Ammon's horn (tissue), 1 donor: Measurements from ENCODE around the gene ITGA8.
"Not testable (repeated sequence)": the region's sequence is repeated elsewhere in the genome, so short reads cannot be mapped to it uniquely, and the experiment has no call there.

ENCODE experiments used
- DNase-seq: peaks from one replicate; pipeline ENCODE4 v3.0.0-alpha.2; 2016; ENCODE audit warnings: low spot score

The ITGA8 gene

GRCh38 chr10:15681076-15681475 is 38.6 kb downstream of the ITGA8 start:
- no peak for DNase-seq

DNA sequence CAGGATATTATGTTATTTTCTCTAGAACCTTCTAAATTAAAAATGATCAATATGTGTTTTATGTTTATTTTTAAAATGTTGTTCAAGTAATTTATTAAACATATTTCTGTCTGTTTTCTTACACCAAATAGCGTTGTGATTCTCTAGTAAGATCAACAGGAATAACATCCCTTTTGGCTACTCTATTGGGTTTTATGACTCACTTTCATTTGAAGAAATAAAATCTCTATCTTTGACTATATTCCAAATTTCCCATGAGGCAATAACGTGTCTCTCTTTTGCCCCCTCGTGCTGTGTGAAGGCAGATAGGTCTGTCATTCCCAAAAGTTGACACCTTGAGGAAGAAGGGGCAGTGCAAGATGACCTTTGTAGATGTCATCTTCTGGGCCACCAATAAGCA is 40.9 kb downstream of the ITGA8 start:
- DNase-seq = no peak

GRCh38 chr10:15672469-15672868 is 47.3 kb downstream of the ITGA8 start:
- DNase-seq = no peak

- DNase-seq = no peak
Measured at GRCh38 chr10:15670880-15671279, 48.8 kb downstream of the ITGA8 start.

- peak; percentile 46 for DNase-seq
Measured at GRCh38 chr10:15661574-15661973, 58.1 kb downstream of the ITGA8 start.

DNA sequence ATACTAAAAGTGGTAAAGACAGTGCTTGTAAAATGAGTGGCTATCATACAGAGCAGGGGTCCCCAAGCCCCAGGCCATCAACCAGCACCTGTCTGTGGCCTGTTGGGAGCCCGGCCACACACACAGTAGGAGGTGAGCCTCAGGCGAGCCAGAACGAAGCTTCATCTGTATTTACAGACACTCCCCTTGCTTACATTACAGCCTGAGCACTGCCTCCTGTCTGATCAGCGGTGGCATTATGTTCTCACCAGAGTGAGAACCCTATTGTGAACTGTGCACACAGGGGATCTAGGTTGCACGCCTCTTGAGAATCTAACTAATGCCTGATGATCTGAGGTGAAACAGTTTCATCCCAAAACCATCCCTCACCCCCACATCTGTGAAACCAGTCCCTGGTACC is 58.7 kb downstream of the ITGA8 start:
- no peak for DNase-seq

DNA sequence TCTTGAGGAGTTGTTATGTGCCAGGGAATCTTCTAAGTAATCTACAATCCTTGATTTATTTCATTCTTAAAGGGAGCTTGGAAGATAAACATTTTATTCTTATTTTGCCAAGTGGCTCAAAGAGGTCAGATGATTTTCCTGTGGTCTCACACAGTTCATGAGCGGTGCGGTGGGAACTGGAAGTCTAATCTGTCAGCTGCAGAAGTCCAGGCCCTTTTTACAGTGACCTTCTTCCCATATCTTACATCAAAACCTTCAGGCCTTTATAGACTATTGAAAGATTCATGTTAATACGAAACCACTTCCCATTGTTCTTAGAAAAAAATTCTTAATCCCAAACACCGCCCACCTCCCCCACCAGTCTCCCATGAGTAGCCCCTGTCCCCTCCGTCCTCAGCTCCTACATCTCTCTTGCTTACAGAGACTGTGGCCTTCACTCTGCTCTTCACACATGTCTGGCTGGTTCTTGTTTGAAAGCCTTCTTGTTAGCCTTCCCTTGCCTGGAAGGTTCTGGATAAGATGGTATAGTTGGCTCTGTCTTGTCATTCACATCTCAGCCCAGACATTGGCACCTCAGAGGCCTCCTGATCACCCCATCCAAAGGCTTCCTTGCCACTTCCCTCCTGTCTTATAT is 61.5 kb downstream of the ITGA8 start:
- no peak for DNase-seq

GRCh38 chr10:15652757-15653156 is 67.0 kb downstream of the ITGA8 start:
- no peak for DNase-seq

DNA sequence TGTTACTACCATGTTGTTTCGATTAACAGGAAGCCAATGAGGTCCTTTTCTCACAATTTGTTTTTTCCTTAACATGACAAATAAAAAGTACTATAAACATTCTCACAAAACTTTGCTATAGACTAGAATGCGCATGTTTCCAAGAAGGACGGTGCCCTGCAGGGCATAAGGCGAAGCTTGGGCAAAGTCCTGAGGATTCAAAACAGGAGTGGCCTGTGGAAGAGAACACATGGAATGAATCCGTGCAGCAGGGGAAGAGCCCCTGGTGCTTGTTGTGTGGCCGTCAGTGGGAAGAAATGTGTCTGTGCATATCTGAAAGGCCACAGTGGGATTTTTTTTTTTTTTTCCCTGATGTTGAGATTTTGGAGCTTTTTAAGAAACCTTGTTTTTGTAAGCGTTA is 67.6 kb downstream of the ITGA8 start:
- no peak for DNase-seq

DNA sequence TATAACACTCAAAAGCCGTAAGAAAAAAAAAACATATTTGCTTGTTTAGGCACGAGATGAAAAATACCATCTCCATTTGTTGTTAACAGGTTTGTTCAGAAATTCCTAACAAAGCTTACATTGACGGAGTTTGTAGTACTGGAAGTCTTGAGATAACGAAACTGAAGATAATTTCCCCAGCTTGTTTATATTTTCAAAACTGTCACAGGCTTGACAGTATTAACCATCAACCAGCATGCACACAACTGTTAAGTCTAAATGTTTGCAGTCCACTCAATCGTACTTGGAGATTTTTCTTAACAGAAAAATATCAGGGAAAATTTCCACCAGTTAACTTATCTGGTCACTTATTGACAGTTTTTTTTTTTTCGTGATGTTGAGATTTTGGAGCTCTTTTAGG is 68.5 kb downstream of the ITGA8 start:
- no peak for DNase-seq

DNA sequence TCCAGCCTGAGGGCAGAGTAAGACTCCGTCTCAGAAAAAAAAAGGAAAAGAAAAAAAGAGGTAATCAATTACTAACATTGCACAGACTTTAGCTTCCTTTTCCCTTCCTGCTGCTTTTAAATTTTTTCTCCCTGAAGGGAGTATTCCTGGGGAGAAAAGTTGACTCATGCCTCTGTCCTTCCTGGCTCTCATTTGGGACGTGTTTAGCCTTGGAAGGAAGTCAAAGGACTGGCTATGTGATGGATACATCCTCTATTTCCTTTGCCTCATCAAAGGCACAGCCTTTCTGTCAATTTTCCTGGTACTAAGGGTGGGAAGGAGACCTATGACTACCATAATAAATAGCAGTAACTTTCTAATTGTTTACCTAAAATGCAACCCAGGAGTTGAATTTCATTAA is 77.6 kb downstream of the ITGA8 start:
- no peak for DNase-seq

- DNase-seq = no peak
Measured at GRCh38 chr10:15640536-15641085, 79.1 kb downstream of the ITGA8 start.

- DNase-seq = peak; percentile 24
Measured at GRCh38 chr10:15636446-15636845, 83.3 kb downstream of the ITGA8 start.

GRCh38 chr10:15632456-15633091 is 87.1 kb downstream of the ITGA8 start:
- DNase-seq = no peak

GRCh38 chr10:15631205-15631604 is 88.5 kb downstream of the ITGA8 start:
- not testable (repeated sequence) for DNase-seq

- no peak for DNase-seq
Measured at GRCh38 chr10:15630353-15630752, 89.4 kb downstream of the ITGA8 start.

DNA sequence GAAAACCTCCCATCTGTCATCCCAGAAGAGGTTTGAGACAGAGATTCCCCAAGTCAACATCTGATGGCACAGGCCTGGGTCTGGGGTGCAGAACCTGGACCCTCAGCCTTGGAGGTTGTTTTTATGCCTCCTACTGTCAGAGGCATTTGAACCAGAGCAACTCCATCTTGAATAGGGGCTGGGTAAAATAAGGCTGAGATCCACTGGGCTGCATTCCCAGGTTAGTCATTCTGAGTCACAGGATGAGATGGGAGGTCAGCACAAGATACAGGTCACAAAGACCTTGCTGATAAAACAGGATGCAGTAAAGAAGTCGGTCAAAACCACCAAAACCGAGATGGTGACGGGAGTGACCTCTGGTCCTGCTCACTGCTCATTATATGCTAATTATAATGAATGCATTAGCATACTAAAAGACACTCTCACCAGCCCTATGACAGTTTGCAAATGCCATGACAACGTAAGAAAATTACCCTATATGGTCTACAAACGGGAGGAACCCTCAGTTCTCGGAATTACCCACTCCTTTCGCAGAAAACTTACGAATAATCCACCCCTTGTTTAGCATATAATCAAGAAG is 92.0 kb downstream of the ITGA8 start:
- no peak for DNase-seq

DNA sequence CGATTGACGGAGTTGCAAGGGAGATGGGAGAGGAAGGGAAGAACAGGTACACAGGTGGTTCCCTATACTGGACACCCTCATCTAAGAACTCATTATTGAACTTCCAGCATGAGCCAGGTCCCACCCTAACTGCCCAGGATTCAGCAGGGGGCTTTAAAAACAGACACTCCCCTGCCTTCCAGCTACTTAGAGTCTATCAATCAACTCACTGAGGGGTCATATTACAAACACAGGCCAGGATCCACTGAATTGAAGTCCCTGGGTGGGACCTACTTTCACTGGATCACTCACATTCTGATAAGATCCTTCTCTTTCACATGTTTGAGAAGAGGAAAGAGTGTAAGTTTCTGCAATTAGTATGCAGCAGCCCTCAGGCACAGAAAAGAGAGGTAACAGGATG is 92.8 kb downstream of the ITGA8 start:
- DNase-seq = no peak

- no peak for DNase-seq
Measured at GRCh38 chr10:15625261-15625660, 94.5 kb downstream of the ITGA8 start.

DNA sequence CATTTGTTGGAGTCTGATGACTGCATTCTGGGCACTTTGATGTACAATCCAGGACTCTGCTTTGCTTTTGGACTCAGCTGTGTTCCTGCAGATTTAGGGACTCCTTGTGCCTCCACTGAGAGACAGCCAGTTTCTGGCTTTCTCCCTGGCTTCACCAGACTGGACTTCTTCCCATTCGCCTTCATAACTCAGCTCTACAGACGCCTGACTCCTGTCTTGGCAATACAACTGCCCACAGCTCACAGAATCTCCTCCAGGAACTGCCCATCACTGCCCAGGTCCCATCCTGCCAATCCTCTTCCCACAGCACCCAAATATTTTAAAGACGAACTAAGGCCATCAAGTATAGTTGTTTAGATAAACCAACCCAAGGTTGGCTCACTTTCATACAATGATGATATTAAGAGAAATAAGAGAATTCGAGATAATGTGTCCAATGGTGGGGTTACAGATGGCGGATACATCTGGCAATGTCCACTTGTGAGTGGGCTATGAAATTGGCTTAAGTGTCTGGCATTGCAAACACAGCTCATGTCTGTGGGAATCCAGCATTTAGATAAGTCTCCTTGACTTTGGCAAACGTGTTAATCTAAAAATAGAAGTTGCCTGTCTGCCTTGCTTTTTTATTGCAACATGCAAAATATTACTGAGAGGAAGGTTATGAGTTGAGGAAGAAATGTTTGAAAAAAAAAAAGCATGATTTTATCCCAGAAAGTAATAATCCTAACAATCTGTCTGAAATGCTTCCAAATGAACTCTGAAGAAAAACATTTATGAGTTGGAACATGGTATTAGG is 95.1 kb downstream of the ITGA8 start:
- DNase-seq = no peak

GRCh38 chr10:15620836-15621515 is 98.7 kb downstream of the ITGA8 start:
- no peak for DNase-seq

DNA sequence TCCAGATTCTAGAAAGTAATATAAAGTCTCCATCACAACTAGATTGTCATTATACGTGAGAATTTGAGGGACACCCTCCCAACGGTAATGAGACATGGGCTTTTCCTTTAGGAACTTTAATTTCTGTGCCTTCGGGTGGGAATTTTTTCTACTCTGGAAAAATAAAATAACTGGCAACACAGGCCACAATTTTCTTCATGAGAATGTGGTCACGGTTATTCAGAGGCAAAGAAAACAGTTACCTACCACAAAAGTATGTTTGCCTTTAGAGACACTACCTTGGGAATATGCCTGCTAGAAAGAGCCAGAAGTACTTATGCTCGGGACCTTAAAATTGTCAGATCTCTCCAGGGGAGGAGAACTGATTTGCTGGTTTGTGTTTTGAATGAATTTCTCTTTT is 99.4 kb downstream of the ITGA8 start:
- DNase-seq = no peak
